Smooth muscle cell (in vitro differentiated cells): Measurements from ENCODE around the gene RANBP9. TPM values are rescaled to one million over a fixed set of nuclear protein-coding genes. Genes with fewer than 3 reads are reported as not detected.

Source experiments
- DNase-seq: peaks from one replicate; lab custom pipeline; 2025; ENCODE audit not compliant: unreplicated experiment; lab: John Stamatoyannopoulos, UW
- H2AFZ ChIP-seq: fragments of 200-600 bp; sonication (generic); 2 replicates; pipeline ENCODE4 v1.6.0; 2016; ENCODE audit warnings: antibody characterized with exemption, low read depth, mild to moderate bottlenecking
- H3F3A ChIP-seq: fragments of 200-600 bp; sonication (generic); 2 replicates; pipeline ENCODE4 v1.6.0; 2017; ENCODE audit warnings: antibody characterized with exemption, low read depth
- H3K27ac ChIP-seq: fragments of 200-600 bp; sonication (generic); 2 replicates; pipeline ENCODE4 v1.5.1; 2016; ENCODE audit warnings: low read depth, mild to moderate bottlenecking
- H3K27me3 ChIP-seq: fragments of 200-600 bp; sonication (generic); 2 replicates; pipeline ENCODE4 v1.6.1; 2016; ENCODE audit warnings: low read depth, mild to moderate bottlenecking
- H3K36me3 ChIP-seq: fragments of 200-600 bp; sonication (generic); 2 replicates; pipeline ENCODE4 v1.5.1; 2016; ENCODE audit warnings: low read depth
- H3K4me1 ChIP-seq: fragments of 200-600 bp; sonication (generic); 2 replicates; pipeline ENCODE4 v1.5.1; 2016; ENCODE audit warnings: low read depth
- H3K4me2 ChIP-seq: fragments of 200-600 bp; sonication (generic); 2 replicates; pipeline ENCODE4 v1.6.0; 2016; ENCODE audit warnings: mild to moderate bottlenecking
- H3K4me3 ChIP-seq: fragments of 200-600 bp; sonication (generic); 2 replicates; pipeline ENCODE4 v1.5.1; 2016; ENCODE audit warnings: mild to moderate bottlenecking
- H3K79me2 ChIP-seq: fragments of 200-600 bp; sonication (generic); 2 replicates; pipeline ENCODE4 v1.6.0; 2016; ENCODE audit warnings: low read depth, mild to moderate bottlenecking
- H3K9ac ChIP-seq: fragments of 200-600 bp; sonication (generic); 2 replicates; pipeline ENCODE4 v1.6.0; 2016; ENCODE audit warnings: low read depth
- H3K9me3 ChIP-seq: fragments of 200-600 bp; sonication (generic); replicated peaks from 2 replicates; pipeline ENCODE4 v1.5.1; 2016; ENCODE audit warnings: low read depth
- H4K20me1 ChIP-seq: fragments of 200-600 bp; sonication (generic); 2 replicates; pipeline ENCODE4 v1.6.0; 2016; ENCODE audit warnings: low read depth
- WGBS: methylation state at CpG from one replicate; pipeline ENCODE4 v1.1.7; 2016; ENCODE audit warnings: low lambda C conversion rate; 5-methylcytosine and 5-hydroxymethylcytosine counted together
- polyA plus RNA-seq: library from polyadenylated mRNA; unstranded; fragments of >200 nt; fragmentation: Nextera tagmentation; extraction: Ambion mirVana; gene quantifications from 2 replicates; pipeline ENCODE4 v1.2.1, GENCODE V29; 2016
- total RNA-seq: library from RNA; depleted of rRNA; stranded (reverse); fragments of >200 nt; gene quantifications from 2 replicates; pipeline ENCODE4 v1.2.3, GENCODE V29; 2014
- TF ChIP-seq, protein P1 (sequence below): fragments of 200-600 bp; sonication (generic); IDR thresholded peaks from 2 replicates; pipeline ENCODE4 v1.5.1; 2017; ENCODE audit warnings: borderline replicate concordance, mild to moderate bottlenecking, antibody characterized with exemption; ENCODE audit not compliant: insufficient read depth, poor library complexity, severe bottlenecking

RANBP9 gene
- total RNA-seq (40.9 and 50.3 TPM in 2 replicates), polyA plus RNA-seq (26.9 and 29.5 TPM in 2 replicates)

DNA sequence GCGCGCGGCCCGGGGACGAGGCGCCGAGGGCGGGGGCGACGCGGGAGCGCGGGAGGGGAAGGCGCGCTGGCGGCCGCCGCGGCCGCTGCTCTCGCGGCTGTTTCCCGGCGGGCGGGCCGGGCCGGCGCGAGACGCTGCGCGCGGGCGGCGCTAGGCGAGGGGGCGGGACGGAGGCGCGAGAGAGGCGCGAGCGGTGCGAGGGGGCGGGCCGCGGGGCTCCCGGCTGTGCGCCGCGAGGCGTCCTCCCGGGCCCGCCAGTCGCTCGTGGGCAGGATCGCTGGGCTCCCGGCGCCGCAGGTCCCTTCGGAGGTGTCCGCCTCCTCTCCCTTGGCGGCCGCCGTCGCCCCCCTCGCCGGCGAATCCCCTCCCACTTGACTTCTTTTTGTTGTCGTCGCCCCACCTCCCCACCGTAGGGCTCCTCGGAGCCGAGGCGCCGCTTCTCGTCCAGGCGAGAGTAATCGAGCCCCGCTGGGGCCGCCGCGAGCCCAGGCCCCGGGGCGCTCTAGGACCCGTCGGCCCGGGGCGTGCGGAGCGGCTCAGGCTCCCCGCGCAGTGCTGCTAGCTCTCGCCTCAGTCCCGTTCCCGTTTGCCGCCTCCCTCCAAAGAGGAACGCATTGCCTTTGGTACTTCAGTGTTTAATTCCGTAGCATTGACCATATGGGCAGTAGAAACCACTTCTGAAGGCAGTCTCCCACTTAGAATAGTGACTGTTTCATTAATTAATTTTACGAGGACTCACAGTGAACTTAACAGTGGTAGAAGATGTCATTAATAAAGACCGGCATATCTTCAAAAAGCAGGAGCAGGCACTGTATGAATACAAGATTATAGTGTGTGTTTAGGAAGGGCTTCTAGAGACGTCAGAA is at the start of gene RANBP9:
Gene RANBP9, minus strand, starts transcription at position 103 of the 866 bp plus-strand sequence. CDS start 330 bp downstream, outside the sequence.
- TF ChIP-seq, protein P1, sequence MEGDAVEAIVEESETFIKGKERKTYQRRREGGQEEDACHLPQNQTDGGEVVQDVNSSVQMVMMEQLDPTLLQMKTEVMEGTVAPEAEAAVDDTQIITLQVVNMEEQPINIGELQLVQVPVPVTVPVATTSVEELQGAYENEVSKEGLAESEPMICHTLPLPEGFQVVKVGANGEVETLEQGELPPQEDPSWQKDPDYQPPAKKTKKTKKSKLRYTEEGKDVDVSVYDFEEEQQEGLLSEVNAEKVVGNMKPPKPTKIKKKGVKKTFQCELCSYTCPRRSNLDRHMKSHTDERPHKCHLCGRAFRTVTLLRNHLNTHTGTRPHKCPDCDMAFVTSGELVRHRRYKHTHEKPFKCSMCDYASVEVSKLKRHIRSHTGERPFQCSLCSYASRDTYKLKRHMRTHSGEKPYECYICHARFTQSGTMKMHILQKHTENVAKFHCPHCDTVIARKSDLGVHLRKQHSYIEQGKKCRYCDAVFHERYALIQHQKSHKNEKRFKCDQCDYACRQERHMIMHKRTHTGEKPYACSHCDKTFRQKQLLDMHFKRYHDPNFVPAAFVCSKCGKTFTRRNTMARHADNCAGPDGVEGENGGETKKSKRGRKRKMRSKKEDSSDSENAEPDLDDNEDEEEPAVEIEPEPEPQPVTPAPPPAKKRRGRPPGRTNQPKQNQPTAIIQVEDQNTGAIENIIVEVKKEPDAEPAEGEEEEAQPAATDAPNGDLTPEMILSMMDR, result no peak
- Histone ChIP-seq H3K9me3 (no peaks in the 10 kb centered on the region), H3K27me3 (no peaks in the 10 kb centered on the region), H2AFZ (peak within 1 kb of the TSS; percentile 77), H3K4me3 (peak within 1 kb of the TSS; percentile 99), H3K36me3 (no peaks in the 10 kb centered on the region), H3K4me2 (peak within 1 kb of the TSS; percentile 87), H3F3A (peaks cover 6% of the 10 kb centered on the region), H3K9ac (peak within 1 kb of the TSS; percentile 91), H3K27ac (peak within 1 kb of the TSS; percentile 76), H3K79me2 (peaks cover 39% of the 10 kb centered on the region), H4K20me1 (peaks cover 37% of the 10 kb centered on the region), H3K4me1 (peaks cover 30% of the 10 kb centered on the region)
- WGBS, result under 1% methylated on average over 41 of the region's 102 CpGs
- DNase-seq, result peak; percentile 94

DNA sequence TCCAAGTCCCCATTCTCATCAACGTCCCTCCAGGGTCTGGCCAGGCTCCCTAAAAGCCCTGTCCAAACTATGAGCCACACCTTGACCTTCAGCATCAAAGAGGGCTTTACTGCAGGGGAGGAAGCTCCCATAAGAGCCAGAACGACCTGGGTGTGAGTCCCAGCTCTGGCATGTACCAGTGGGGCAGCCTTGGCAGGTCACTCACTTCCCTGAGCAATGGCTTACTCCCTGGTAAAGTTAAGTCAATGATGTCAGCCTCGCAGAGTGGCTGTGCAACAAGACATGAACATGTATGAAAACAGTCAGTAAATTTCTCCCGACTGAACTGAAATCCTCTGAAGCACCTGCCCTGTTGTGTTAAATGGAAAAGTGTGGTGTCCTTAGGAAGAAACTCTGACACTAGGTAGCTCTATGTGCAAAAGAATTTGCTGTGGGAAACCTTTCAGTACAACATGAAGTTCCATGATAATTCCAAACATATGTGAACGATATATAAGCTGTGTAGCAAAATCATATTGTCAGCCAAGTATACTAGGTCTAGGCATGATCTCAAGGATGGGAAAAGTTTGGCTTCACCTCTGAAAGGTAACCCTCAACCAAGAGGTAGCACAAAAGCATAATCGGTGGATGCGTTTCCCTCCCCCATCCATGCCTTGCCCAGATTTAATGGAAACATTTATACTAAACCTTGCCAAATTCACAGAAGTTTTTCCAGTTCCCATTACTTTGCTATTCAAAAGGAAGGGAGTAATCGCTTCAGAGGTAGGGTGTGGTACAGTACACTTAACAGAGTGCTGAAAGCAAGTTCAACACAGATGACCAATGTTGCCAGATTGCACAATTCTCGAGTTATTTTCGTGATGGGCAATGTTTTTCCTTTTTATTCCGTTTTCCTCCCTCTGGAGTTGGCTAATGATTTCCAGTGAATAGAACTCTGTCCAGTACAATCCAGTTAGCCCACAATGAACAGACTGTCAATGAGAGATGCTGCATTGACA is 49.0 kb upstream of the RANBP9 start:
- H3K4me2 ChIP-seq, result no peak overlapping the region
- H3K27ac ChIP-seq, result peak overlapping the region; percentile 97
- no peaks in the 10 kb centered on the region for H3K79me2 ChIP-seq
- no peak overlapping the region for H3K4me3 ChIP-seq
- no peak overlapping the region for H2AFZ ChIP-seq
- no peak for DNase-seq
- H3F3A ChIP-seq, result no peaks in the 10 kb centered on the region
- H3K9ac ChIP-seq, result no peak overlapping the region
- WGBS, result 88% methylated on average over 11 of the region's 11 CpGs
- no peaks in the 10 kb centered on the region for H4K20me1 ChIP-seq
- H3K27me3 ChIP-seq, result no peaks in the 10 kb centered on the region
- no peaks in the 10 kb centered on the region for H3K9me3 ChIP-seq
- H3K4me1 ChIP-seq, result no peaks in the 10 kb centered on the region
- no peaks in the 10 kb centered on the region for H3K36me3 ChIP-seq
- TF ChIP-seq, protein P1, result no peak

DNA sequence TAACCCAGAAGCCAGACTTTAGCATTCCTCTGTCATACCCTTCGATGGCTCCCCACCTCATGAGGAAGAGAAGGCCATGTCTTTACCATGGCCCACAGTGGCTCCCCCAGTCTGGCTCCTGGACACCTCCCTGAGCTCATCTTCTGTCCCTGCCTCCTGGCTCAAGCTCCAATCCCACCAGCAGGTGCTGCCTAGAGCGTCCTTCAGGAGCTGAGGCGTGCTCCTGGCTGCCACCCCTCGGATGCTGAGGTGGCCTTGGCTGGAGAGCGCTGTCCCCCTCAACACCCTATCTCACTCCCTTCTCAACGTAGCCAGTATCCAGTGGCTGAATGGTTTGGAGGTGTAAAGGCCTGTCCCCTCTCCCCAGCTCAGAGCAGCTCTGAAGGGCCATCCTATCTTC is 47.4 kb upstream of the RANBP9 start:
- H3K79me2 ChIP-seq, result no peaks in the 10 kb centered on the region
- no peak for DNase-seq
- no peaks in the 10 kb centered on the region for H4K20me1 ChIP-seq
- TF ChIP-seq, protein P1, result no peak
- no peaks in the 10 kb centered on the region for H3F3A ChIP-seq
- H3K4me3 ChIP-seq, result no peak overlapping the region
- no peak overlapping the region for H3K4me2 ChIP-seq
- no peaks in the 10 kb centered on the region for H3K4me1 ChIP-seq
- H3K27ac ChIP-seq, result no peak overlapping the region
- no peaks in the 10 kb centered on the region for H3K36me3 ChIP-seq
- 95% methylated on average over 6 of the region's 6 CpGs for WGBS
- no peak overlapping the region for H2AFZ ChIP-seq
- H3K9me3 ChIP-seq, result no peaks in the 10 kb centered on the region
- H3K27me3 ChIP-seq, result no peaks in the 10 kb centered on the region
- H3K9ac ChIP-seq, result no peak overlapping the region
